ENCODE data around the gene GALNT2.

GRCh38 chr1:230072296-230072695, 5.3 kb downstream of the GALNT2 start:
- TF ChIP-seq EZH2 (IDR thresholded peaks at IDR 0.05; ENCODE audit: low read depth, unreplicated experiment), result no peak
- TF ChIP-seq CTCF (conservative IDR thresholded peaks at IDR 0.05; ENCODE audit: low read depth in 2 of 2), result no peak
- no peak for TF ChIP-seq JUNB (IDR thresholded peaks at IDR 0.05; ENCODE audit: unreplicated experiment)
- TF ChIP-seq REST (IDR thresholded peaks at IDR 0.05; ENCODE audit: unreplicated experiment), result no peak
- no peak for TF ChIP-seq CREB1 (CRISPR knock-in tag; IDR thresholded peaks at IDR 0.05; ENCODE audit: low read depth)
- TF ChIP-seq EZH2phosphoT487 (IDR thresholded peaks at IDR 0.05; ENCODE audit: unreplicated experiment), result no peak

Measured in GM23338 (cell line).